ENCODE data around the gene TRIM16. TPM values are rescaled to one million over a fixed set of nuclear protein-coding genes. Genes with fewer than 3 reads are reported as not detected.
"Not testable (repeated sequence)": the region's sequence is repeated elsewhere in the genome, so short reads cannot be mapped to it uniquely, and the experiment has no call there.

TRIM16 gene
- total RNA-seq, 1 experiment from 2014 or later: 48.5 TPM

- not testable (repeated sequence) for DNase-seq (ENCODE audit: low read depth)
These were observed 67.3 kb downstream of the TRIM16 start for GRCh38 chr17:15616828-15617227.

- DNase-seq (ENCODE audit: low read depth): not testable (repeated sequence)
These were observed 68.3 kb downstream of the TRIM16 start for GRCh38 chr17:15615850-15616249.

- DNase-seq (ENCODE audit: low read depth): not testable (repeated sequence)
These were observed 71.0 kb downstream of the TRIM16 start for GRCh38 chr17:15613111-15613510.

- not testable (repeated sequence) for DNase-seq (ENCODE audit: low read depth)
These were observed 91.2 kb downstream of the TRIM16 start for GRCh38 chr17:15592960-15593359.

- DNase-seq (ENCODE audit: low read depth): not testable (repeated sequence)
These were observed 92.1 kb downstream of the TRIM16 start for GRCh38 chr17:15591986-15592385.

- DNase-seq (ENCODE audit: low read depth): not testable (repeated sequence)
These were observed 93.3 kb downstream of the TRIM16 start for GRCh38 chr17:15590844-15591243.

GRCh38 chr17:15589544-15590536 is 94.3 kb downstream of the TRIM16 start:
- not testable (repeated sequence) for DNase-seq (ENCODE audit: low read depth)

- DNase-seq (ENCODE audit: low read depth): not testable (repeated sequence)
These were observed 96.1 kb downstream of the TRIM16 start for GRCh38 chr17:15588017-15588416.

- not testable (repeated sequence) for DNase-seq (ENCODE audit: low read depth)
These were observed 100.8 kb downstream of the TRIM16 start for GRCh38 chr17:15583313-15583712.

- not testable (repeated sequence) for DNase-seq (ENCODE audit: low read depth)
These were observed 102.6 kb downstream of the TRIM16 start for GRCh38 chr17:15581462-15581861.

Other genes starting within 250 kb of the TRIM16 start
- gene CDRT4, start 216.7 kb downstream of the TRIM16 start, total RNA-seq (2014; rRNA removed): not detected in 2 replicates
- gene TVP23C, start 120.8 kb downstream of the TRIM16 start, total RNA-seq (2014; rRNA removed): 8.5 and 10.8 TPM in 2 replicates
- gene FBXW10B, start 64.6 kb downstream of the TRIM16 start, total RNA-seq (2014; rRNA removed): 0.83 and 1.1 TPM in 2 replicates
- gene ZNF286A, start 15.4 kb upstream of the TRIM16 start, total RNA-seq (2014; rRNA removed): 32.4 and 44.3 TPM in 2 replicates
- not detected in 2 replicates for gene TBC1D26, start 48.0 kb upstream of the TRIM16 start, total RNA-seq (2014; rRNA removed)